HEK293 (cell line): ENCODE data around the gene RORB.

ENCODE experiments used
- GLIS1 ChIP-seq: fragments of 450-650 bp; formaldehyde crosslinking; IDR thresholded peaks from 2 replicates; pipeline ENCODE4 v1.5.1; 2016; ENCODE audit warnings: missing biosample characterization, missing genetic modification characterization
- ZBTB48 ChIP-seq: fragments of 450-650 bp; formaldehyde crosslinking; IDR thresholded peaks from 2 replicates; pipeline ENCODE4 v1.5.1; 2016; ENCODE audit warnings: missing biosample characterization, missing genetic modification characterization
- ZNF10 ChIP-seq: fragments of 450-650 bp; formaldehyde crosslinking; IDR thresholded peaks from 2 replicates; pipeline ENCODE4 v1.5.1; 2017; ENCODE audit warnings: missing biosample characterization, missing genetic modification characterization
- ZNF510 ChIP-seq: fragments of 450-650 bp; formaldehyde crosslinking; IDR thresholded peaks from 2 replicates; pipeline ENCODE4 v1.5.1; 2018; ENCODE audit warnings: mild to moderate bottlenecking, missing genetic modification characterization, missing biosample characterization; ENCODE audit not compliant: insufficient replicate concordance
- ZNF785 ChIP-seq: fragments of 450-650 bp; formaldehyde crosslinking; IDR thresholded peaks from 2 replicates; pipeline ENCODE4 v1.5.1; 2016; ENCODE audit warnings: missing biosample characterization, missing genetic modification characterization
- ZNF792 ChIP-seq: fragments of 450-650 bp; formaldehyde crosslinking; IDR thresholded peaks from 2 replicates; pipeline ENCODE4 v1.5.1; 2016; ENCODE audit warnings: missing biosample characterization, missing genetic modification characterization
- TF ChIP-seq, protein P1 (sequence below): fragments of 450-650 bp; formaldehyde crosslinking; IDR thresholded peaks from 2 replicates; pipeline ENCODE4 v1.5.1; 2016; ENCODE audit warnings: missing biosample characterization, missing genetic modification characterization
- TF ChIP-seq, protein P2 (sequence below): sonication (generic); formaldehyde crosslinking; IDR thresholded peaks from 2 replicates; pipeline ENCODE4 v1.8.1; 2022; ENCODE audit warnings: mild to moderate bottlenecking, moderate library complexity, missing genetic modification reagents
- TF ChIP-seq, protein P3 (sequence below): fragments of 450-650 bp; formaldehyde crosslinking; IDR thresholded peaks from 2 replicates; pipeline ENCODE4 v1.5.1; 2016; ENCODE audit warnings: missing biosample characterization, missing genetic modification characterization, borderline replicate concordance

DNA sequence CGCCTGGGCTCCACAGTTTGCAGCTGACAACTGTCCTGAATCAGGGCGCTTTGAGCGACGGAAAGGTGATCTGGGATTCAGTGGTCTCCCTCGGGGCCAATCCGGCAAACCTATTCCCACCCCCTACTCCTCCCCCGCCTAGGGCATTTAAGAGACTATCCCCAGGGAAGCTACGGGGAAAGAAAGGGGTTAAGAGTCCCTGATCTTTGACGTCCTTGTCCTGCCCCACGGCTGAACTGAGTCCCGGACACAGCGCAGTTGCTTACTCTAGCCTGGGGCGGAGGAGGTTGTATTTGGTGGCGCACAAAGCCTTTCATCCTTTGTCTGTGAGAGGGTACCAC lies 3.4 kb downstream of the RORB start:
- TF ChIP-seq, protein P1, sequence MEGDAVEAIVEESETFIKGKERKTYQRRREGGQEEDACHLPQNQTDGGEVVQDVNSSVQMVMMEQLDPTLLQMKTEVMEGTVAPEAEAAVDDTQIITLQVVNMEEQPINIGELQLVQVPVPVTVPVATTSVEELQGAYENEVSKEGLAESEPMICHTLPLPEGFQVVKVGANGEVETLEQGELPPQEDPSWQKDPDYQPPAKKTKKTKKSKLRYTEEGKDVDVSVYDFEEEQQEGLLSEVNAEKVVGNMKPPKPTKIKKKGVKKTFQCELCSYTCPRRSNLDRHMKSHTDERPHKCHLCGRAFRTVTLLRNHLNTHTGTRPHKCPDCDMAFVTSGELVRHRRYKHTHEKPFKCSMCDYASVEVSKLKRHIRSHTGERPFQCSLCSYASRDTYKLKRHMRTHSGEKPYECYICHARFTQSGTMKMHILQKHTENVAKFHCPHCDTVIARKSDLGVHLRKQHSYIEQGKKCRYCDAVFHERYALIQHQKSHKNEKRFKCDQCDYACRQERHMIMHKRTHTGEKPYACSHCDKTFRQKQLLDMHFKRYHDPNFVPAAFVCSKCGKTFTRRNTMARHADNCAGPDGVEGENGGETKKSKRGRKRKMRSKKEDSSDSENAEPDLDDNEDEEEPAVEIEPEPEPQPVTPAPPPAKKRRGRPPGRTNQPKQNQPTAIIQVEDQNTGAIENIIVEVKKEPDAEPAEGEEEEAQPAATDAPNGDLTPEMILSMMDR (tag by site-specific recombination), result no peak
- TF ChIP-seq, protein P2, sequence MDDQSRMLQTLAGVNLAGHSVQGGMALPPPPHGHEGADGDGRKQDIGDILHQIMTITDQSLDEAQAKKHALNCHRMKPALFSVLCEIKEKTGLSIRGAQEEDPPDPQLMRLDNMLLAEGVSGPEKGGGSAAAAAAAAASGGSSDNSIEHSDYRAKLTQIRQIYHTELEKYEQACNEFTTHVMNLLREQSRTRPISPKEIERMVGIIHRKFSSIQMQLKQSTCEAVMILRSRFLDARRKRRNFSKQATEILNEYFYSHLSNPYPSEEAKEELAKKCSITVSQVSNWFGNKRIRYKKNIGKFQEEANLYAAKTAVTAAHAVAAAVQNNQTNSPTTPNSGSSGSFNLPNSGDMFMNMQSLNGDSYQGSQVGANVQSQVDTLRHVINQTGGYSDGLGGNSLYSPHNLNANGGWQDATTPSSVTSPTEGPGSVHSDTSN, result no peak
- no peak for TF ChIP-seq GLIS1 (tag by site-specific recombination)
- no peak for TF ChIP-seq ZBTB48 (tag by site-specific recombination)
- TF ChIP-seq ZNF510 (tag by site-specific recombination), result no peak
- TF ChIP-seq ZNF792 (tag by site-specific recombination), result no peak
- TF ChIP-seq, protein P3, sequence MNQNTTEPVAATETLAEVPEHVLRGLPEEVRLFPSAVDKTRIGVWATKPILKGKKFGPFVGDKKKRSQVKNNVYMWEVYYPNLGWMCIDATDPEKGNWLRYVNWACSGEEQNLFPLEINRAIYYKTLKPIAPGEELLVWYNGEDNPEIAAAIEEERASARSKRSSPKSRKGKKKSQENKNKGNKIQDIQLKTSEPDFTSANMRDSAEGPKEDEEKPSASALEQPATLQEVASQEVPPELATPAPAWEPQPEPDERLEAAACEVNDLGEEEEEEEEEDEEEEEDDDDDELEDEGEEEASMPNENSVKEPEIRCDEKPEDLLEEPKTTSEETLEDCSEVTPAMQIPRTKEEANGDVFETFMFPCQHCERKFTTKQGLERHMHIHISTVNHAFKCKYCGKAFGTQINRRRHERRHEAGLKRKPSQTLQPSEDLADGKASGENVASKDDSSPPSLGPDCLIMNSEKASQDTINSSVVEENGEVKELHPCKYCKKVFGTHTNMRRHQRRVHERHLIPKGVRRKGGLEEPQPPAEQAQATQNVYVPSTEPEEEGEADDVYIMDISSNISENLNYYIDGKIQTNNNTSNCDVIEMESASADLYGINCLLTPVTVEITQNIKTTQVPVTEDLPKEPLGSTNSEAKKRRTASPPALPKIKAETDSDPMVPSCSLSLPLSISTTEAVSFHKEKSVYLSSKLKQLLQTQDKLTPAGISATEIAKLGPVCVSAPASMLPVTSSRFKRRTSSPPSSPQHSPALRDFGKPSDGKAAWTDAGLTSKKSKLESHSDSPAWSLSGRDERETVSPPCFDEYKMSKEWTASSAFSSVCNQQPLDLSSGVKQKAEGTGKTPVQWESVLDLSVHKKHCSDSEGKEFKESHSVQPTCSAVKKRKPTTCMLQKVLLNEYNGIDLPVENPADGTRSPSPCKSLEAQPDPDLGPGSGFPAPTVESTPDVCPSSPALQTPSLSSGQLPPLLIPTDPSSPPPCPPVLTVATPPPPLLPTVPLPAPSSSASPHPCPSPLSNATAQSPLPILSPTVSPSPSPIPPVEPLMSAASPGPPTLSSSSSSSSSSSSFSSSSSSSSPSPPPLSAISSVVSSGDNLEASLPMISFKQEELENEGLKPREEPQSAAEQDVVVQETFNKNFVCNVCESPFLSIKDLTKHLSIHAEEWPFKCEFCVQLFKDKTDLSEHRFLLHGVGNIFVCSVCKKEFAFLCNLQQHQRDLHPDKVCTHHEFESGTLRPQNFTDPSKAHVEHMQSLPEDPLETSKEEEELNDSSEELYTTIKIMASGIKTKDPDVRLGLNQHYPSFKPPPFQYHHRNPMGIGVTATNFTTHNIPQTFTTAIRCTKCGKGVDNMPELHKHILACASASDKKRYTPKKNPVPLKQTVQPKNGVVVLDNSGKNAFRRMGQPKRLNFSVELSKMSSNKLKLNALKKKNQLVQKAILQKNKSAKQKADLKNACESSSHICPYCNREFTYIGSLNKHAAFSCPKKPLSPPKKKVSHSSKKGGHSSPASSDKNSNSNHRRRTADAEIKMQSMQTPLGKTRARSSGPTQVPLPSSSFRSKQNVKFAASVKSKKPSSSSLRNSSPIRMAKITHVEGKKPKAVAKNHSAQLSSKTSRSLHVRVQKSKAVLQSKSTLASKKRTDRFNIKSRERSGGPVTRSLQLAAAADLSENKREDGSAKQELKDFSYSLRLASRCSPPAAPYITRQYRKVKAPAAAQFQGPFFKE, result no peak
- TF ChIP-seq ZNF785 (tag by site-specific recombination), result no peak
- TF ChIP-seq ZNF10, result no peak
